Lung (tissue), 12 donors: Measurements from ENCODE around the gene CDHR2. TPM values are rescaled to one million over a fixed set of nuclear protein-coding genes. Genes with fewer than 3 reads are reported as not detected.

Experiments used
- ATAC-seq: fragments of 200-7000 bp; cut with Tn5 transposase; one replicate; pipeline ENCODE4 v1.9.1; 2020; ENCODE audit warnings: moderate number of reproducible peaks; ENCODE audit not compliant: insufficient read depth, low FRiP score
- DNase-seq, 3 donors: peaks; one replicate each; pipeline ENCODE4 v3.0.0-alpha.2; 2013 to 2017
- H3K27ac ChIP-seq, 2 donors: one replicate each; pipeline ENCODE4 v1.5.1; 2013; ENCODE audit warnings: mild to moderate bottlenecking in 2 of 2, moderate library complexity in 2 of 2, control low read depth in 1 of 2, inconsistent platforms in 1 of 2, low read depth in 1 of 2, low read length in 1 of 2
- H3K27me3 ChIP-seq, 3 donors: one replicate each; pipeline ENCODE4 v1.5.1; 2013; ENCODE audit warnings: low read length in 2 of 3; ENCODE audit not compliant: control insufficient read depth in 3 of 3, insufficient read depth in 3 of 3
- H3K36me3 ChIP-seq, 4 donors: one replicate each; pipeline ENCODE4 v1.5.1; 2013; ENCODE audit warnings: low read length in 4 of 4, mild to moderate bottlenecking in 1 of 4, moderate library complexity in 1 of 4; ENCODE audit not compliant: control insufficient read depth in 4 of 4, insufficient read depth in 4 of 4
- H3K4me1 ChIP-seq, 5 donors: one replicate each; pipeline ENCODE4 v1.5.1; 2013; ENCODE audit warnings: low read length in 5 of 5, mild to moderate bottlenecking in 2 of 5, moderate library complexity in 1 of 5; ENCODE audit not compliant: control insufficient read depth in 5 of 5, insufficient read depth in 5 of 5
- H3K4me3 ChIP-seq: one replicate; pipeline ENCODE4 v1.5.1; 2013; ENCODE audit warnings: mild to moderate bottlenecking, control low read depth, moderate library complexity
- H3K9ac ChIP-seq, 2 donors: one replicate each; pipeline ENCODE4 v1.5.1; 2013; ENCODE audit warnings: low read length in 2 of 2, control low read depth in 1 of 2; ENCODE audit not compliant: insufficient read depth in 1 of 2
- H3K9me3 ChIP-seq, 4 donors: one replicate each; pipeline ENCODE4 v1.5.1; 2013; ENCODE audit warnings: low read length in 3 of 4, mild to moderate bottlenecking in 1 of 4, moderate library complexity in 1 of 4; ENCODE audit not compliant: control insufficient read depth in 4 of 4, insufficient read depth in 3 of 4
- WGBS, 2 donors: extraction: QIAGEN DNeasy Blood & Tissue Kit; methylation state at CpG; one replicate each; pipeline ENCODE4 v1.1.7; 2013; 5-methylcytosine and 5-hydroxymethylcytosine counted together
- polyA plus RNA-seq, 2 donors: library from polyadenylated mRNA; stranded (reverse); fragments of 200-250 nt; gene quantifications; one replicate each; pipeline ENCODE4 v1.2.1, GENCODE V29; 2013
- total RNA-seq, 2 donors: library from RNA; depleted of rRNA in 1 of 2; stranded (reverse); fragments of >200 nt in 1 of 2; gene quantifications; one replicate each; pipeline ENCODE4 v1.2.1, GENCODE V29; 2014 to 2021
- TF ChIP-seq, protein P1 (sequence below): IDR thresholded peaks from 2 replicates; pipeline ENCODE4 v1.5.1; 2012; ENCODE audit warnings: mild to moderate bottlenecking; ENCODE audit errors: control extremely low read depth, extremely low read depth
- donor health status: control.
- donor health status: control.
- donor health status: Bipolar disorder and iron deficiency.
- donor health status: healthy.
- donor health status: DM: yes; HTN: yes; CAD: no.

Gene CDHR2
- total and polyA plus RNA-seq, 4 donors = 0.02 to 1.5 (median 0.42) TPM

GRCh38 chr5:176630681-176631222 is 81.6 kb downstream of the CDHR2 start:
- ATAC-seq (no peak), DNase-seq (no peak)
- TF ChIP-seq, protein P1, sequence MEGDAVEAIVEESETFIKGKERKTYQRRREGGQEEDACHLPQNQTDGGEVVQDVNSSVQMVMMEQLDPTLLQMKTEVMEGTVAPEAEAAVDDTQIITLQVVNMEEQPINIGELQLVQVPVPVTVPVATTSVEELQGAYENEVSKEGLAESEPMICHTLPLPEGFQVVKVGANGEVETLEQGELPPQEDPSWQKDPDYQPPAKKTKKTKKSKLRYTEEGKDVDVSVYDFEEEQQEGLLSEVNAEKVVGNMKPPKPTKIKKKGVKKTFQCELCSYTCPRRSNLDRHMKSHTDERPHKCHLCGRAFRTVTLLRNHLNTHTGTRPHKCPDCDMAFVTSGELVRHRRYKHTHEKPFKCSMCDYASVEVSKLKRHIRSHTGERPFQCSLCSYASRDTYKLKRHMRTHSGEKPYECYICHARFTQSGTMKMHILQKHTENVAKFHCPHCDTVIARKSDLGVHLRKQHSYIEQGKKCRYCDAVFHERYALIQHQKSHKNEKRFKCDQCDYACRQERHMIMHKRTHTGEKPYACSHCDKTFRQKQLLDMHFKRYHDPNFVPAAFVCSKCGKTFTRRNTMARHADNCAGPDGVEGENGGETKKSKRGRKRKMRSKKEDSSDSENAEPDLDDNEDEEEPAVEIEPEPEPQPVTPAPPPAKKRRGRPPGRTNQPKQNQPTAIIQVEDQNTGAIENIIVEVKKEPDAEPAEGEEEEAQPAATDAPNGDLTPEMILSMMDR = no peak
- H3K27ac ChIP-seq = no peak overlapping the region
- no peak overlapping the region for H3K4me3 ChIP-seq
- H3K9me3 ChIP-seq = peaks cover 0 to 6% (median 0%) of the 10 kb centered on the region in 4 donors
- WGBS, 2 donors = 5 to 8% methylated on average over 20 of the region's 20 CpGs
- no peak overlapping the region for H3K9ac ChIP-seq
- H3K4me1 ChIP-seq = peaks cover 0 to 10% (median 4%) of the 10 kb centered on the region in 5 donors
- peaks cover 16 to 77% (median 61%) of the 10 kb centered on the region in 3 donors for H3K27me3 ChIP-seq
- no peaks in the 10 kb centered on the region for H3K36me3 ChIP-seq

- DNase-seq = no peak
- Histone ChIP-seq H3K9me3 (peaks cover 0 to 4% (median 0%) of the 10 kb centered on the region in 4 donors), H3K9ac (no peak overlapping the region), H3K27me3 (peaks cover 12 to 69% (median 57%) of the 10 kb centered on the region in 3 donors), H3K27ac (no peak overlapping the region), H3K4me1 (peaks cover 0 to 10% (median 4%) of the 10 kb centered on the region in 5 donors), H3K36me3 (no peaks in the 10 kb centered on the region), H3K4me3 (no peak overlapping the region)
- 68 to 75% methylated on average over 7 of the region's 7 CpGs for WGBS, 2 donors
- no peak for ATAC-seq
- TF ChIP-seq, protein P1 = no peak
These were observed 82.5 kb downstream of the CDHR2 start for GRCh38 chr5:176631383-176632200.

DNA sequence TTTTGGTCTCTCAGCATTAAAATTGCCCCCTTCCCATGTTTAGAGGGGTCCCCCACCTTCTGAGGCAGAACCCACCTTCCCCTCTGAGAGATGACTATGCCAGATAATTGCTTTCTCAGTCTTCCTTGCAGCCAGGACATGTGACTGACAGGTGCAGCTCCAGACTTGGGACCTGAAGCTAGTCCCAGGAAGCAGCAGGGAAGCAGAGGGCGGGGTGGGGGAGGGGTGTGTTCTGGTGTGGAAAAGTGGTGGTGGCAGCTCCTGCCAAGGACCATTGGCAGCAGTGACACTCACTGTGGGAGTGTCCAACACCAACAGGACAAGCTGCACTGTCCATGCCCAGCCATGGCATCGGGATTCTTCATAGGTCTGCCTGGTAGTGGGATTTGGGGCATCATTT is 83.6 kb downstream of the CDHR2 start:
- 84 to 94% methylated on average over 2 of the region's 2 CpGs for WGBS, 2 donors
- DNase-seq (no peak), ATAC-seq (no peak)
- TF ChIP-seq, protein P1 = no peak
- Histone ChIP-seq H3K36me3 (no peaks in the 10 kb centered on the region), H3K9ac (no peak overlapping the region), H3K27ac (no peak overlapping the region), H3K4me3 (no peak overlapping the region), H3K27me3 (peaks cover 12 to 57% (median 55%) of the 10 kb centered on the region in 3 donors), H3K4me1 (peaks cover 0 to 10% (median 4%) of the 10 kb centered on the region in 5 donors), H3K9me3 (peaks cover 0 to 4% (median 0%) of the 10 kb centered on the region in 4 donors)
